K562 (cell line): ENCODE data around the gene VAMP4. TPM values are rescaled to one million over a fixed set of nuclear protein-coding genes. Genes with fewer than 3 reads are reported as not detected.

Experiments
- ELK1 ChIP-seq: sonication (generic); formaldehyde crosslinking; IDR thresholded peaks from 2 replicates; pipeline ENCODE4 v1.8.1; 2022; ENCODE audit warnings: missing genetic modification reagents
- ERF ChIP-seq: fragments of 450-650 bp; formaldehyde crosslinking; IDR thresholded peaks from 2 replicates; pipeline ENCODE4 v1.4.0; 2020; ENCODE audit warnings: mild to moderate bottlenecking, mixed read lengths
- ETS1 ChIP-seq: conservative IDR thresholded peaks from 2 replicates; pipeline ENCODE4 v1.6.1; 2011; ENCODE audit warnings: low read depth, mild to moderate bottlenecking, low read length; ENCODE audit not compliant: control insufficient read depth
- ETV5 ChIP-seq: sonication (generic); formaldehyde crosslinking; IDR thresholded peaks from 2 replicates; pipeline ENCODE4 v1.4.0; 2020; ENCODE audit warnings: low read depth, mild to moderate bottlenecking, missing genetic modification reagents
- ETV6 ChIP-seq, 3 experiments: fragments of 150-350 bp in 1 of 3; sonication (generic) in 1 of 3; formaldehyde crosslinking in 1 of 3; IDR thresholded peaks; 2 replicates each; pipeline versions ENCODE4 v1.6.1 to v1.8.0; 2014 to 2022; ENCODE audit warnings: borderline replicate concordance in 2 of 3, low read depth in 2 of 3, antibody characterized with exemption in 1 of 3, low read length in 1 of 3, mild to moderate bottlenecking in 1 of 3, missing genetic modification reagents in 1 of 3
- GTF2B ChIP-seq: IDR thresholded peaks from 2 replicates; pipeline ENCODE4 v1.6.1; 2011; ENCODE audit not compliant: insufficient read length; ENCODE audit errors: extremely low read depth
- HNRNPK ChIP-seq: fragments of 200-400 bp; formaldehyde crosslinking; IDR thresholded peaks from one replicate; pipeline ENCODE4 v1.6.1; 2018; ENCODE audit warnings: mild to moderate bottlenecking, low read depth, low read length; ENCODE audit not compliant: poor library complexity, severe bottlenecking
- NELFE ChIP-seq: IDR thresholded peaks from 2 replicates; pipeline ENCODE4 v1.6.1; 2011; ENCODE audit warnings: mild to moderate bottlenecking; ENCODE audit not compliant: insufficient read depth, insufficient read length
- NR1H2 ChIP-seq: sonication (generic); formaldehyde crosslinking; IDR thresholded peaks from 2 replicates; pipeline ENCODE4 v1.4.0; 2020; ENCODE audit warnings: mild to moderate bottlenecking, missing genetic modification reagents
- PCBP2 ChIP-seq: fragments of 200-400 bp; formaldehyde crosslinking; IDR thresholded peaks from 2 replicates; pipeline ENCODE4 v1.6.1; 2018; ENCODE audit warnings: low read length, low read depth, mild to moderate bottlenecking, moderate library complexity; ENCODE audit not compliant: poor library complexity, severe bottlenecking
- POLR2AphosphoS5 ChIP-seq: IDR thresholded peaks from 2 replicates; pipeline ENCODE4 v1.6.1; 2011; ENCODE audit warnings: mild to moderate bottlenecking, low read depth, low read length, moderate library complexity; ENCODE audit not compliant: control insufficient read depth, insufficient read depth
- POLR2G ChIP-seq: fragments of 200-400 bp; formaldehyde crosslinking; IDR thresholded peaks from 2 replicates; pipeline ENCODE4 v1.6.1; 2017; ENCODE audit warnings: low read depth, mild to moderate bottlenecking, antibody characterized with exemption, low read length, moderate library complexity
- RAD21 ChIP-seq, 2 experiments: fragments of 250-450 bp in 1 of 2; fragments of 450-650 bp in 1 of 2; sonication (Bioruptor Pico) in 1 of 2; formaldehyde crosslinking in 1 of 2; IDR thresholded peaks in 1 of 2; conservative IDR thresholded peaks in 1 of 2; 2 replicates each; pipeline versions ENCODE4 v1.4.0 to v1.8.0; 2020 to 2022; ENCODE audit warnings: mild to moderate bottlenecking in 2 of 2, moderate library complexity in 1 of 2
- TAF15 ChIP-seq: fragments of 200-400 bp; formaldehyde crosslinking; IDR thresholded peaks from 2 replicates; pipeline ENCODE4 v1.6.1; 2017; ENCODE audit warnings: mild to moderate bottlenecking, low read depth, low read length, moderate library complexity
- XRCC5 ChIP-seq: fragments of 200-400 bp; formaldehyde crosslinking; IDR thresholded peaks from 2 replicates; pipeline ENCODE4 v1.6.1; 2017; ENCODE audit warnings: low read depth, mild to moderate bottlenecking, low read length
- ZBTB26 ChIP-seq: fragments of 450-650 bp; formaldehyde crosslinking; IDR thresholded peaks from 2 replicates; pipeline ENCODE4 v1.4.0; 2022; ENCODE audit warnings: missing genetic modification characterization
- ZNF518B ChIP-seq: fragments of 250-450 bp; sonication (Bioruptor Pico); IDR thresholded peaks from 2 replicates; pipeline ENCODE4 v1.5.0; 2021; ENCODE audit warnings: mild to moderate bottlenecking, moderate library complexity
- ZNF699 ChIP-seq: fragments of 250-450 bp; sonication (Bioruptor Pico); IDR thresholded peaks from 2 replicates; pipeline ENCODE4 v1.8.0; 2021; ENCODE audit warnings: mild to moderate bottlenecking, moderate library complexity; ENCODE audit not compliant: insufficient replicate concordance
- polyA plus RNA-seq, 8 experiments: library from polyadenylated mRNA; depleted of rRNA in 4 of 8; stranded (reverse) in 5 of 8; unstranded in 3 of 8; fragments of >200 nt; fragmentation: Nextera tagmentation in 2 of 8; fragmentation: Illumina TruSeq in 1 of 8; extraction: Ambion mirVana in 2 of 8; extraction: Trizol in 1 of 8; gene quantifications; 2 replicates each; pipeline versions ENCODE4 v1.2.1 to v1.2.3, GENCODE V29; 2011 to 2014; ENCODE audit warnings: inconsistent platforms in 1 of 8, missing spikeins in 1 of 8
- total RNA-seq, 7 experiments: library from RNA; depleted of rRNA in 6 of 7; stranded (reverse); fragments of >200 nt in 6 of 7; fragmentation: Illumina TruSeq in 2 of 7; extraction: Trizol in 2 of 7; gene quantifications; 2 replicates each; pipeline versions ENCODE4 v1.2.1 to v1.2.3, GENCODE V29; 2011 to 2021; ENCODE audit warnings: low replicate concordance in 1 of 7

Gene VAMP4
- total and polyA plus RNA-seq, 9 of the 15 experiments (the other 6 are each of a cell fraction or from before 2014, with no cell fraction given): 3.3 to 21.4 (median 11.9) TPM

- TF ChIP-seq ETS1: no peak
- peak; percentile 69 for TF ChIP-seq POLR2AphosphoS5
- no peak for TF ChIP-seq ZBTB26 (CRISPR knock-in tag)
- TF ChIP-seq XRCC5: no peak
- no peak for TF ChIP-seq PCBP2
- no peak for TF ChIP-seq ELK1
- no peak for TF ChIP-seq ETV5 (CRISPR knock-in tag)
- TF ChIP-seq POLR2G: no peak
- TF ChIP-seq TAF15: no peak
- no peak for TF ChIP-seq GTF2B
- TF ChIP-seq ZNF518B (CRISPR knock-in tag): no peak
- no peak for TF ChIP-seq ERF
- no peak for TF ChIP-seq HNRNPK
- TF ChIP-seq ZNF699 (CRISPR knock-in tag): no peak
- TF ChIP-seq NR1H2 (CRISPR knock-in tag): no peak
- TF ChIP-seq ETV6 (IDR thresholded peaks at IDR 0.05; ENCODE audit: borderline replicate concordance in 1 of 2, low read depth in 2 of 2, low read length in 1 of 2): no peak
- TF ChIP-seq ETV6 (CRISPR knock-in tag; IDR thresholded peaks at IDR 0.05; ENCODE audit: borderline replicate concordance): no peak
- no peak for TF ChIP-seq NELFE
- TF ChIP-seq RAD21 (CRISPR knock-in tag; conservative IDR thresholded peaks at IDR 0.05 in 1 of 2, IDR thresholded peaks at IDR 0.05 in 1 of 2): no peak
Observed at GRCh38 chr1:171762143-171762563, 20.3 kb upstream of the VAMP4 start (continued).
